ENCODE measurements around the gene SGTB. TPM values are rescaled to one million over a fixed set of nuclear protein-coding genes. Genes with fewer than 3 reads are reported as not detected.

The SGTB gene
- total RNA-seq, 1 experiment from 2014 or later = 19.1 TPM

GRCh38 chr5:65758546-65759144 lies 36.7 kb upstream of the SGTB start:
- ChIA-PET POLR2A (ENCODE audit: low non-redundant PET) (no interaction called here), CTCF (no interaction called here)
- Histone ChIP-seq H3K9me3 (ENCODE audit: low read depth, low read length, poor library complexity, severe bottlenecking) (no peaks in the 10 kb centered on the region), H3K27me3 (replicated peaks; ENCODE audit: insufficient read depth, low read depth, low read length, poor library complexity) (no peaks in the 10 kb centered on the region), H3K4me3 (ENCODE audit: low read depth, low read length, poor library complexity, severe bottlenecking) (no peak overlapping the region), H3K4me1 (ENCODE audit: insufficient read depth, low read length, poor library complexity, severe bottlenecking) (no peaks in the 10 kb centered on the region), H3K27ac (ENCODE audit: low read depth, low read length, poor library complexity, severe bottlenecking) (no peak overlapping the region), H3K36me3 (ENCODE audit: insufficient read depth, low read length, poor library complexity, severe bottlenecking) (peaks cover 13% of the 10 kb centered on the region)
- no TSS peak for BruUV-seq (replicated peaks)
- TF ChIP-seq EZH2 (IDR thresholded peaks at IDR 0.05; ENCODE audit: borderline replicate concordance, low read depth, low read length, poor library complexity, severe bottlenecking) = no peak
- TF ChIP-seq CTCF (conservative IDR thresholded peaks at IDR 0.05; ENCODE audit: low read depth, low read length) = no peak
- DNase-seq (ENCODE audit: low spot score) = no peak
- intact Hi-C loops (cut with micrococcal nuclease; ENCODE audit: unreplicated experiment) = no loop called here

GRCh38 chr5:65753189-65753588 lies 31.3 kb upstream of the SGTB start:
- DNase-seq (ENCODE audit: low spot score) = no peak
- Histone ChIP-seq H3K27ac (ENCODE audit: low read depth, low read length, poor library complexity, severe bottlenecking) (no peak overlapping the region), H3K9me3 (ENCODE audit: low read depth, low read length, poor library complexity, severe bottlenecking) (no peaks in the 10 kb centered on the region), H3K36me3 (ENCODE audit: insufficient read depth, low read length, poor library complexity, severe bottlenecking) (no peaks in the 10 kb centered on the region), H3K27me3 (replicated peaks; ENCODE audit: insufficient read depth, low read depth, low read length, poor library complexity) (no peaks in the 10 kb centered on the region), H3K4me1 (ENCODE audit: insufficient read depth, low read length, poor library complexity, severe bottlenecking) (peaks cover 4% of the 10 kb centered on the region), H3K4me3 (ENCODE audit: low read depth, low read length, poor library complexity, severe bottlenecking) (no peak overlapping the region)
- BruUV-seq (replicated peaks) = no TSS peak
- ChIA-PET POLR2A (ENCODE audit: low non-redundant PET) (no interaction called here), CTCF (no interaction called here)
- TF ChIP-seq CTCF (conservative IDR thresholded peaks at IDR 0.05; ENCODE audit: low read depth, low read length) (no peak), EZH2 (IDR thresholded peaks at IDR 0.05; ENCODE audit: borderline replicate concordance, low read depth, low read length, poor library complexity, severe bottlenecking) (no peak)
- intact Hi-C loops (cut with micrococcal nuclease; ENCODE audit: unreplicated experiment) = no loop called here

GRCh38 chr5:65750938-65751337 lies 29.0 kb upstream of the SGTB start:
- Histone ChIP-seq H3K4me3 (ENCODE audit: low read depth, low read length, poor library complexity, severe bottlenecking) (no peak overlapping the region), H3K9me3 (ENCODE audit: low read depth, low read length, poor library complexity, severe bottlenecking) (no peaks in the 10 kb centered on the region), H3K4me1 (ENCODE audit: insufficient read depth, low read length, poor library complexity, severe bottlenecking) (peaks cover 4% of the 10 kb centered on the region), H3K36me3 (ENCODE audit: insufficient read depth, low read length, poor library complexity, severe bottlenecking) (no peaks in the 10 kb centered on the region), H3K27me3 (replicated peaks; ENCODE audit: insufficient read depth, low read depth, low read length, poor library complexity) (no peaks in the 10 kb centered on the region), H3K27ac (ENCODE audit: low read depth, low read length, poor library complexity, severe bottlenecking) (no peak overlapping the region)
- DNase-seq (ENCODE audit: low spot score) = no peak
- TF ChIP-seq EZH2 (IDR thresholded peaks at IDR 0.05; ENCODE audit: borderline replicate concordance, low read depth, low read length, poor library complexity, severe bottlenecking) (no peak), CTCF (conservative IDR thresholded peaks at IDR 0.05; ENCODE audit: low read depth, low read length) (no peak)
- CTCF ChIA-PET = no interaction called here
- POLR2A ChIA-PET (ENCODE audit: low non-redundant PET) = no interaction called here
- BruUV-seq (replicated peaks) = no TSS peak
- intact Hi-C loops (cut with micrococcal nuclease; ENCODE audit: unreplicated experiment) = no loop called here
